ENCODE results near the gene ZNF407. TPM values are rescaled to one million over a fixed set of nuclear protein-coding genes. Genes with fewer than 3 reads are reported as not detected.

The ZNF407 gene, protein sequence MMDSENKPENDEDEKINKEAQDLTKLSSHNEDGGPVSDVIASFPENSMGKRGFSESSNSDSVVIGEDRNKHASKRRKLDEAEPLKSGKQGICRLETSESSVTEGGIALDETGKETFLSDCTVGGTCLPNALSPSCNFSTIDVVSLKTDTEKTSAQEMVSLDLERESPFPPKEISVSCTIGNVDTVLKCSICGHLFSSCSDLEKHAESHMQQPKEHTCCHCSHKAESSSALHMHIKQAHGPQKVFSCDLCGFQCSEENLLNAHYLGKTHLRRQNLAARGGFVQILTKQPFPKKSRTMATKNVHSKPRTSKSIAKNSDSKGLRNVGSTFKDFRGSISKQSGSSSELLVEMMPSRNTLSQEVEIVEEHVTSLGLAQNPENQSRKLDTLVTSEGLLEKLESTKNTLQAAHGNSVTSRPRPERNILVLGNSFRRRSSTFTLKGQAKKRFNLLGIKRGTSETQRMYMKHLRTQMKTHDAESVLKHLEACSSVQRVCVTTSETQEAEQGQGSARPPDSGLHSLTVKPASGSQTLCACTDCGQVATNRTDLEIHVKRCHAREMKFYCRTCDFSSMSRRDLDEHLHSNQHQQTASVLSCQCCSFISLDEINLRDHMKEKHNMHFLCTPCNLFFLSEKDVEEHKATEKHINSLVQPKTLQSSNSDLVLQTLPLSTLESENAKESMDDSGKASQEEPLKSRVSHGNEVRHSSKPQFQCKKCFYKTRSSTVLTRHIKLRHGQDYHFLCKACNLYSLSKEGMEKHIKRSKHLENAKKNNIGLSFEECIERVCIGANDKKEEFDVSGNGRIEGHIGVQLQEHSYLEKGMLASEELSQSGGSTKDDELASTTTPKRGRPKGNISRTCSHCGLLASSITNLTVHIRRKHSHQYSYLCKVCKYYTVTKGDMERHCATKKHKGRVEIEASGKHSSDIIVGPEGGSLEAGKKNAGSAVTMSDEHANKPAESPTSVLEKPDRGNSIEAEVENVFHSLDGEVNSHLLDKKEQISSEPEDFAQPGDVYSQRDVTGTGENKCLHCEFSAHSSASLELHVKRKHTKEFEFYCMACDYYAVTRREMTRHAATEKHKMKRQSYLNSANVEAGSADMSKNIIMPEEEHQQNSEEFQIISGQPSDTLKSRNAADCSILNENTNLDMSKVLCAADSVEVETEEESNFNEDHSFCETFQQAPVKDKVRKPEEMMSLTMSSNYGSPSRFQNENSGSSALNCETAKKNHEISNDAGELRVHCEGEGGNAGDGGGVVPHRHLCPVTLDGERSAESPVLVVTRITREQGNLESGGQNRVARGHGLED (N-terminal part only)
- 3.5 and 4.2 TPM in 2 replicates for total RNA-seq

DNA sequence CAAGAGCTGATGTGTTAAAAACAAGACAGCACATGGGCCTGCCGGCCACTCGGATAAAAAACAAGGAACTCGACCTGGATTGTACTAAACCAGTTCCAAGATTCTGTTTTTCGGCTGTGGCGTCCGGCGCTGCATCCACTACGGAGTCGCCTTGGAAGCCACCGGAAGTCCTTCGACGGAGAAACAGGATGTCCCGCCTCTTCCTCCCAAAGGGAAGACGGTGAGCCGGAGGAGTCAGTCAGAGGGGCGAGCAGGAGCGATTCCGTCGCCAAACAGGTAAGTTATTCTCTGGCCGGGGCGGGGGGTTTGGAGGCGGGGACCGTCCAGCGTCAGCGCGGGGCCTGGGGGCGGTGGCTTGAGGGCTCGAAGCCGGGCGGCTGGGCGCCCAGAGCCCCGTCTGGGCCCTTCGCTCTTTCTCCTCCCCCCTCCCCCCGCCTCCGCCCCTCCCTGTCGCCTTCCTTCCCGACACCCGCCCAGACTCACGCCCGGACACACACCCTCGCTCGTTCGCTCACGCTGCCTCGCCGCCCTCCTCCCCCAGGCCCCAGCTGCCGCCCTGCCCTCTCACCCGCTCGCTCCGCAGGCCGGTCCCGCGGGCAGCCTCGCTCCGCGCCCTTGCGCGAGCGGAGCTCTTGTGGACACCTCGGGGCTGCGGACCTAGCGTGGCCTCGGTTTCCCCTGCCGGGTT is at the start of gene ZNF407:
TSS of gene ZNF407 (plus strand) at position 209 of the 688 bp plus-strand sequence. CDS start 33,150 bp downstream, outside the sequence.

Other genes with a start within 250 kb of the ZNF407 start
- not detected in 2 replicates for gene DIPK1C, start 140.6 kb upstream of the ZNF407 start, total RNA-seq
- gene CNDP2, start 101.5 kb upstream of the ZNF407 start, total RNA-seq: 73.9 and 135 TPM in 2 replicates
- not detected in 2 replicates for gene CNDP1, start 63.4 kb upstream of the ZNF407 start, total RNA-seq